GM12875 (cell line): ENCODE results near the gene TRIM69.
"Not testable (repeated sequence)": the region's sequence is repeated elsewhere in the genome, so short reads cannot be mapped to it uniquely, and the experiment has no call there.

Experiments
- H3K4me3 ChIP-seq: one replicate; pipeline ENCODE4 v1.5.1; 2011; ENCODE audit warnings: low read depth, low read length, control low read depth
- CTCF ChIP-seq: IDR thresholded peaks from 2 replicates; pipeline ENCODE4 v1.5.1; 2011; ENCODE audit warnings: low read depth, mild to moderate bottlenecking, control low read depth, inconsistent platforms, low read length, moderate library complexity, borderline replicate concordance; ENCODE audit not compliant: insufficient read depth

Gene TRIM69

GRCh38 chr15:44736181-44736765 lies at the start of gene TRIM69:
Gene TRIM69, plus strand, starts transcription at chr15:44736528. Its CDS starts 177 bp downstream, at chr15:44736705.
- TF ChIP-seq CTCF: no peak
- peak within 1 kb of the TSS; percentile 45 for H3K4me3 ChIP-seq

- H3K4me3 ChIP-seq: not testable (repeated sequence)
Observed at GRCh38 chr15:44689318-44689717, 47.0 kb upstream of the TRIM69 start.

GRCh38 chr15:44690245-44690644 lies 46.1 kb upstream of the TRIM69 start:
- not testable (repeated sequence) for H3K4me3 ChIP-seq

- no peak overlapping the region for H3K4me3 ChIP-seq
- TF ChIP-seq CTCF: no peak
Observed at GRCh38 chr15:44692659-44693058, 43.7 kb upstream of the TRIM69 start.

- H3K4me3 ChIP-seq: no peak overlapping the region
- no peak for TF ChIP-seq CTCF
Observed at GRCh38 chr15:44694416-44694815, 41.9 kb upstream of the TRIM69 start.

- no peak for TF ChIP-seq CTCF
- H3K4me3 ChIP-seq: no peak overlapping the region
Observed at GRCh38 chr15:44695294-44695693, 41.0 kb upstream of the TRIM69 start.

- no peak overlapping the region for H3K4me3 ChIP-seq
- no peak for TF ChIP-seq CTCF
Observed at GRCh38 chr15:44697014-44697413, 39.3 kb upstream of the TRIM69 start.

GRCh38 chr15:44698641-44699040 lies 37.7 kb upstream of the TRIM69 start:
- TF ChIP-seq CTCF: no peak
- no peak overlapping the region for H3K4me3 ChIP-seq

GRCh38 chr15:44700676-44701075 lies 35.7 kb upstream of the TRIM69 start:
- not testable (repeated sequence) for H3K4me3 ChIP-seq
